HS-27A (cell line): ENCODE data around the gene PDCD1LG2.

Source experiments
- DNase-seq: peaks from one replicate; pipeline ENCODE4 v3.0.0-alpha.2; 2012; ENCODE audit warnings: low read depth, missing footprints

Gene PDCD1LG2

GRCh38 chr9:5611321-5612184 is 101.2 kb downstream of the PDCD1LG2 start:
- no peak for DNase-seq

DNA sequence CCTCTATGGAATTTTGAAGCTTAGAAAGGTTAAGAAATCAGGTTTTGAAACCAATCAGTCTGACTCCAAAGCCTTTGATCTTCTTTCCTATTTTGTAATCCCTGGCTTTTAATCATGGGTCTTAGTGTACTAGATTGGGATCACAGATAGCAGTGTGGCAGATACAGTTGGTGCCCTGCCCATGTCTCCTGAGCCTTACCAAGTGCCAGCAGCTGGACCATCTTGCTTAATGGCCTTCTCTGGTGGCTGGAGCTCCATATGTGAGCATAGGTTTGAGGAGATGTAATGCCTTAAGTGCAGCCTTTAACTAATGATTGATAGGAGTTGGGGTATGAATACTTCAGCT is 101.8 kb downstream of the PDCD1LG2 start:
- no peak for DNase-seq

GRCh38 chr9:5614192-5614591 is 103.9 kb downstream of the PDCD1LG2 start:
- DNase-seq: no peak

DNA sequence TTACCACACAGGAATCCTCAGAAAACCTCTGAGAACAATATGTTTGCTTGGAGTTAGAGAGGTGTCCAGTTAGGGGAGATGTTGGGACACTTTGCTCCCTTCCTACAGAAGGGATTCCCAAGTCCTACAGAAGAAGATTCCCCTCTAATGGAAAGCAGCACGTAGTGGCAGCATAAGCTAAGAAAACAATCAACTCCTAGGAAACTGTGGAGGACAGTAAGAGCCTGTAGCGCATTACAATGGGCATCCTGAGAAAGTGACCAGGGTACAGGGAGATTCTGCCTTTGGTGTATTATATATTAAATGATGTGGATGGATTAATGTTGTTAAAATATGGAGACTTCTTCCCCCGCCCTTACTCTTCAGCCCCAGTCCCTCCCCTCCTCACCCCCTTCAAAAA is 104.7 kb downstream of the PDCD1LG2 start:
- DNase-seq: no peak

GRCh38 chr9:5617749-5618148 is 107.4 kb downstream of the PDCD1LG2 start:
- DNase-seq: no peak

DNA sequence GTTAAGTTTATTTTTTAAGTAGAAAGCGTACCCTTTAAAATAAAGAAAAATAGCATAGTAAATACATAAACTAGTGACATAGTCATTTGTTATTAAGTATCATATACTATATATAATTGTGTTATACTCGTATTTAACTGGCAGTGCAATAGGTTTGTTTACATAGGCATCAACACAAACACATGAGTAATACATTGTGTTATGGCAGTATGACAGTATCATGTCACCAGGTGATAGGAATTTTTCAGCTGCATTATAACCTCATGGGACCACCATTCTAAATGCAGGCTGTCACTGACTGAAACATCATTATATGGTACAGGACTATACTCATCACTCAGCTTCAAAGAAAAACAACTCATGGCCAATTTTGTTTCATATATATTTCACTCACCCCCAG is 110.2 kb downstream of the PDCD1LG2 start:
- no peak for DNase-seq
